Activated naive CD8-positive, alpha-beta T cell treated with anti-CD3 and anti-CD28 coated beads, Interleukin-2, amount 50 U/mL, for 16 hours (primary cell): Measurements from ENCODE around the gene ACTRT2.

Experiments used
- DNase-seq: peaks from one replicate; pipeline ENCODE4 v3.0.0-alpha.2; 2020; ENCODE audit warnings: low read depth, low spot score

The ACTRT2 gene

DNA sequence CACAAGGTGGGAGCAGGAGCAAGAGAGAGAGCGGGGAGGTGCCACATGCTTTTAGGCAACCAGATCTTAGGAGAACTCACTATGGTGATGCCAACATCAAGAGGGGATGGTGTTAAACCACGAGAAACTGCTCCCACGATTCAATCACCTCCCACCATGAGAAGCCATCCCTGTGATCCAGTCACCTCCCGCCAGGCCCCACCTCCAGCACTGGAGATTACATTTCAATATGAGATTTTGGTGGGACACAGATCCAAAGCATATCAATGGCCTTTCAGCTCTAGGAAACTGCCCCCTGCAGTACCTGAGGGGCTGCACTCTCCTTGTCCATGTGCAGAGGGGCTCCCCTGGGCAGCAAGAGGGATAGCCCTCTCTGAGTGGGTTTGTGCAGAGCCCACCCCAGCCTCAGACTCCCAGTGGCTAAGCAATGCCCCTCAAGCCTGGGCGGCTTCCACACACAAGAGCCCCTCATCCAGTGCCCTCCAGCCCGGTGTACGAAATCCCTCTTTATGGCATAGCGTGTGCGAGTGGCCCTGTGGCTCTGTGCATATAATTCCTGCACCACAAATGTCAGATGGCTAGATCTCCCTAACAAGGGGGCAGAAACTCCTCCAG lies 32.2 kb downstream of the ACTRT2 start:
- no peak for DNase-seq

DNA sequence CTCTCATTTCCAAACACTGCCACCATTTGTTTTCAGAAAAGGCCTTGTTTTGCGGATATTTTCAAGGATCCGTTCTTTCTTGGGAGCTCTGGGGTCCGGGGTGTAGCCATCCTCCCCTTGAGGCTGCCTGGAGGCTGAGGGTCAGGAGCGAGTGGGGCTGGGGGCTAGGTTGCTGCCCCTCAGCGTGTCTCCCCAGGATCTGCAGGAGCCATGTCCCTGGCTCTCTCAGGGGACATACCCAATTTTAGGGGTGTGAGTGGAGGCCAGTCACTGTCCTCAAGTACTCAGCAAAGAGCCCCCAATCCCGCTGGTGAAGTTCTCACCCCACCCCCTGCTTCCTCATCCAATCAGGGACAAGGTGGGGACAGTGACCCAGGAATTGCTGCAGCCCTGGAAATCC lies 32.7 kb downstream of the ACTRT2 start:
- DNase-seq: no peak

- no peak for DNase-seq
These were observed 33.2 kb downstream of the ACTRT2 start for GRCh38 chr1:3054474-3054873.

DNA sequence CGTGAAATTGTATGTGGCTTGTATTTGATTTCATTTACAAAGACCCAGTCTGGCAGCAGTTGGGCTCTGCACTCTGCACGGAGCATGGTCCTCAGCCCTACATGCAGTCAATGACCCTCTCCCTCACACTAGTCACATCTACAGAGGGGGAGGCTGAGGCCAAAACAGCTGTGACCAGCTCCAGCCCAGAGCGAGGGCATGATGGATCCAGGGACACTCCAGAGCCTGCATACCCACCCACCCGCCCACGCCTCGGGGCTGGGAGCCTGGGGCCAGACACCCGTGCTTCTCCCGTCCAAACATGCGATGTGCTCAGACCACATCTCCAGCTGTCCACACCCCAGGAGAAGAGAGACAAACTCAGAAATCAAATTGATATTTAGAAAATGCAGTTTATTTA lies 33.8 kb downstream of the ACTRT2 start:
- no peak for DNase-seq

DNA sequence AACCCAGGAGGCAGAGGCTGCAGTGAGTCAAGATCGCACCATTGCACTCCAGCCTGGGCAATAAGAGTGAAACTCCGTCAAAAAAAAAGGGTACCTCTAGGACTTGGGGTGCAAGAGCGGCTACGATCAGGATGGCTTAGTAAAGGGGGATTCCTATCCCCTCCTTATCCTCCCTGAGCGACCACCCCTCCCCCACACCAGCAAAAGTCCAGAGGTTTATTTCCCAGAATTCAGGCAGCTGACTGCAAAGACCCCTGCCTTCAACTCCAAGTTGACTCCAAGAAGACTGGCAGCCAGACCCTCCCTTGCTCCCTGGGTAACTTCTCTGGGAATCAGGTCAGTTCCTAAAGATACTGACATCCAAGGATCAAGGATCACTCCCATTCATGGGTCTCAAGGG lies 35.4 kb downstream of the ACTRT2 start:
- DNase-seq: no peak

GRCh38 chr1:3058263-3059030 lies 37.2 kb downstream of the ACTRT2 start:
- no peak for DNase-seq

- DNase-seq: no peak
These were observed 38.9 kb downstream of the ACTRT2 start for GRCh38 chr1:3060127-3060526.

DNA sequence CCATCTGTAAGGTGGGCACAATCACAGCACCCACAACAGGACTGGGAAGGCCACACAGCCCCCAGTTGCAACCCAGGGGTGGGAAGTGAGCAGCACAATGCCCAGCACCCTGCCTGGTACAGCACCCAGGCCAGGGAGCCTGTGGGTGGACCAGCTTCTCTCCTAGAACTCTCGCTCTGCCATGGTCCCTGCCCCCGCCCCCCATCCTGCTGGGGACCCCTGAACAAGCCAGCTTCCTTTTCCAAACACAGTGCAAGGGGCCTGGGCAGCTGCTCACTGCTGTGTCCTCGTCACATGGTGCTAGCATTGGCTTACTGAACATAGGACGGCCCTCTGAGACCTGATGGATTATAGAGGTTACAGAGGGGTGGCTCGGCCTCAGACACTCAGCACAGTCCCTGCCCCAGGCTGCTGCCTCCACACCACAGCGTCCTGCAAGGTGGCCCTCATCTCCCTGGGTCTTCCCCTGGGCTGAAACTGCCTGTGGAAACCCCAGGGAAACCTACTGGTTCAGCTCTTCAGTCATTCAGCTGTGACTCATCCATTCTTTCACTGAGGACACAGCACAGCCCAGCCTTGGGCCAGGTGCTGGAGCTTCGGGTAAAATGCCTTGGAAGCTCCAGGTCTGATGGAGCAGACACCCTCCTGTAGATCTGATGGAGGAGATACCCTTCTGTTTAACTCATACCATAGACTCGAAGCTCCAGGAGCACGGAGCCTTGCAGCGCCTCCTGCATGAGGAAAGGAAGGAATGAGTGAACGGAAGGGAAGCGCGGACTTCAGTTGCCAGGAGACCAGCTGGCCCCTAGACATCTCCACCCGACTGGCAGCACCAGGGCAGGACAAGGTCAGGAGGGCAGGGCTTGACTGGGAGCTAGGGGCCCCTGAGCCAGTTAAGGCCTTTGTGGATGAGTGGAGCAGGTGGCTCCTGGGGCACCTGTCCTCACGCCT lies 39.6 kb downstream of the ACTRT2 start:
- no peak for DNase-seq

GRCh38 chr1:3061566-3061965 lies 40.3 kb downstream of the ACTRT2 start:
- no peak for DNase-seq

DNA sequence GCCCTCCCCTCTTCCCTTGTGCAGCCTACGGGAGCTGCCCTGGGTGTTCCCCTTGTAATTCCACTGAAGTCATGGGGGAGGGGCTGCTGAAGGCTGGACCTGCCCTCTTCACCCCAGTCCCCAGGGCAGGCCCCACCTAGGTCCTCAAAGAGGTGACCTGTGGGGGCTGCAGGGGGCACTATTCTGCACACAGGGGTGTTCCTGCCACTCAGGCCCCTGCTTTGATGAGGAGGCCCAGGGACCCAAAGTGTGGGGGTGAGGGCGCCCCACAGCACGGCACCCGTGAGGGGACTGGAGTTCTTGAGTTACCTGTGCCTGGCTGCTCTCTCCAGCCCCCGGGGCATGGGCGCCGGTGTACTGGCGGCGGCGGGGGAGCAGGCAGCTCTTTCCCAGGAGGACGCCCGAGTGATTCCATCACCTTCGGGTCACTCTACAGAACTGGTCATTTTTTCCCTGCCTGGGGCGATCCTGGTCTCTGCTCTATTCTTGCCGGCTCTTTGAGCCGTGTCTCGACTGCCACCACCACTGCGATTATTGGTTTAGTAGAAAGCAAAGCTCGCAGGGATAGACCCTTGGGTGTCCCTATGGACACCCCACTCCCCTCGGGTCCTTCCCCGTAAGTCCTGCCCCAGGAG lies 40.8 kb downstream of the ACTRT2 start:
- no peak for DNase-seq

GRCh38 chr1:3062616-3063378 lies 41.5 kb downstream of the ACTRT2 start:
- no peak for DNase-seq

GRCh38 chr1:3063379-3064295 lies 42.4 kb downstream of the ACTRT2 start:
- no peak for DNase-seq

DNA sequence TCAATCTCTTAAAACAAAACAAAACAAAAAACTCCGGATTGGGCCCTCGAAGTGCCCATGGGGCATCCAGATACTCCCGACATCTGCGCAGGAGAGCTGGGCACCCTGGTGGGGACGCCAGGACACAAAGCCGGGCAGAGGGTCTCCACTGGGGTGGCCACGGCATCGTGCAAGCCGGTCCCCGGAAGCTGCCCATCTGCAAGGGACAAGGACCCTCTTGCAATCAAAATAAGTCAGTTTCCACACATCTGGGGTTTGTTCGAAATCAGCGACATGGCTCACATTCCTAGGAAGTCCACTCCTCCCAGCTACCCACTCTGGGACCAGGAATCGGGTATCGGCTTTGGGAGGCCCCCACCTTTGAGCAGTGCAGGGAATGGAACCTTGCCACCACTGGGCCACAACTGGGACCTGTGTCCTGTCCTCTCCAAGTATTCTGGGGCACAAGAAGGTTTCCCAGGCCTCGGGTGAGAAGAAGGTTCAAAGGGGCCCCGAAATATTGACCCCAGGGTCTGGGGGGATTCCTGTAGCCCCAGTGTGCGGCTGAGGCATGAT lies 43.1 kb downstream of the ACTRT2 start:
- no peak for DNase-seq

GRCh38 chr1:3064901-3065300 lies 43.6 kb downstream of the ACTRT2 start:
- DNase-seq: no peak

GRCh38 chr1:3065396-3065795 lies 44.1 kb downstream of the ACTRT2 start:
- no peak for DNase-seq

DNA sequence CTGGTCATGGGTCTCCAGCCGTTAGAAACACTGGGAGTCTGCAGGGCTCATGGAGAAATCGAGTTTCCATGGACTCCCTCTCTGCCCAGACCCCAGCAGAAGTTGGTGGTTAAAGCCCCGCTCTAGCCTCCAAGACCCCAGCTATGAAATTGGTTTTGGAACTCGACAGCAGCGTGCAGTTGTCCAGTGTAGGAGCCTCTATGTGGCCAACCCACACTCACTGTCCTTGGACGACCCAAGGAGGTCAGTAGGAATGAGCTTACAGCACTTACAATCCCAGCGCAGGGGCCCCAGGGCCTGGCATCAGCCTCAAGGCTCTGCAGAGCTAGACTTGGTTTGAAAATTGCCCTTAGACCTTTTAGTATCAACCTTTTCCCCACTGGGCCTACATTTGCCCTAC lies 44.5 kb downstream of the ACTRT2 start:
- no peak for DNase-seq

DNA sequence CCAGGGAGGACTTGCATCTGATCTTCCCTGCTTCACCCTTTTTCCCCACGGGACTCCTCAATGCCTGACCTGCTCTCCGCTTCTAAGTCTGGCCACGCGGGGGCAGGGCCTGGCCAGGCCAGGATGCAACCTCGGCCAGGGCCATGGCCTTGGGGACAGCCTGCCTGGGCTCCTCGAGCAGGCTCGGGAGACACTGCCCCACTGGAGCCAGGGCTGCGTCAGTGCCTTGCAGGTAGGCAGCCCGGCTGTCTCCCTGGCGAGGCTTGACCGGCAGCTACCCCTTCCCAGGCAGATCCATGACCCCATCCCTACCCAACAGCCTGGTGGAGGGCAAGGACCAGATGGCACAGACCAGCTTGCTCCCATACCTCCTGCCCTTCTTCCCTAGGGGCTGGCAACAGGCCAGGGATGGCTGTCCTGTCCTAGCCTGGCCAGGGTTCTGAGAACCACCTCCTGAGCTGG lies 45.0 kb downstream of the ACTRT2 start:
- DNase-seq: no peak

- no peak for DNase-seq
These were observed 45.6 kb downstream of the ACTRT2 start for GRCh38 chr1:3066826-3067225.

DNA sequence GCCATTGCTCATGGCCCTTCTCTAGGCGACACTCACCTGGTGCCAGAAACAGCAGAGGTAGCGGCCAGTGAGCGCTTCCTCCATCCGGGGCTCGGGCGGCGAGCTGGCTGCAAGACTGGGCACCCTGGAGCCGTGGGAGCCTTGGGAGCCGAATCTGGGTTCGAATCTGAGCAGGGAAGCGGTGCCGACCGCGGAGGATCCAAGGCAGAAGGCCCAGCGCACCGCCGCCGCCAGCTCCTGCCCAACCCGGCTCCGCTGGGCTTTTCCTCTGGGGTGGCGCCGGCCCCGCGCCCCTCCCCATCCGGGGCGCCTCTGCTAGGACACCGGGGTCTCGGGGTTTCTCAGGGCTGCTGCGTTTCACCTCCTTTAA lies 46.0 kb downstream of the ACTRT2 start:
- no peak for DNase-seq
